SW 1271 (cell line): ENCODE measurements around the gene DENND4C.
"Not testable (repeated sequence)": the region's sequence is repeated elsewhere in the genome, so short reads cannot be mapped to it uniquely, and the experiment has no call there.

ENCODE experiments used
- DNase-seq, 2 experiments: peaks; one replicate each; lab custom pipeline; 2025; lab: John Stamatoyannopoulos, UW

Gene DENND4C

DNA sequence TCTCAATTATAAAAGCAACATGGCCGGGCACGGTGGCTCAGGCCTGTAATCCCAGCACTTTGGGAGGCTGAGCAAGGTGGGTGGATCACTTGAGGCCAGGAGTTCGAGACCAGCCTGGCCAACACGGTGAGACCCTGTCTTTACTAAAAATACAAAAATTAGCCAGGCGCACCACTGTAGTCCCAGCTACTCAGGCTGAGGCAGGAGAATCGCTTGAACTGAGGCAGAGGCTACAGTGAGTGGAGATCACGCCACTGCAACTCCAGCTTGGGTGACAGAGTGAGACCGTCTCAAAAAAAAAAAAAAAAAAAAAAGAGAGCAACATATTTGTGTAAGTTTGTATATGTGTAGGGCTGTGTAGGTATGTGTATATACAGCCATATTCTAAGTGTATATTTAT is 142.1 kb downstream of the DENND4C start:
- no peak for DNase-seq

DNA sequence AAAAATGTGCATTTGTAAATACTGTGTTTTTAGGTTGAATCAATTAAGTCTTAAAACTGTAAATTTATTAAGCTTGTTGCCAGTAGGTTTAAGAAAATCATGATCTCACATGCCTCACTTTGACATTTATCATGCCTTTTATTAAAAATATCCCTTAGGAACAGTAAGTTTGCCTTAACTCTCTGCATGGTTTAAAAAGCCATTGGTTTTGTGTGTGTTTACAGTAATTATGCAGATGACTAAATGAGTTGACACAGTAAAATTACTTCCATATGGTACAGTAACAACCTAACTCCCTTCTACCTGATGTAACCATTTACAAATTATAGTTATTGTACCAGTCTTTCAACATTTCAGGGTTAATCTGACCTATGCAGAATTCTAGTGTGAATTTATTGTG is 143.0 kb downstream of the DENND4C start:
- no peak for DNase-seq

GRCh38 chr9:19375538-19375937 is 145.0 kb downstream of the DENND4C start:
- DNase-seq: peak in 1 of 2 experiments; percentile 14

DNA sequence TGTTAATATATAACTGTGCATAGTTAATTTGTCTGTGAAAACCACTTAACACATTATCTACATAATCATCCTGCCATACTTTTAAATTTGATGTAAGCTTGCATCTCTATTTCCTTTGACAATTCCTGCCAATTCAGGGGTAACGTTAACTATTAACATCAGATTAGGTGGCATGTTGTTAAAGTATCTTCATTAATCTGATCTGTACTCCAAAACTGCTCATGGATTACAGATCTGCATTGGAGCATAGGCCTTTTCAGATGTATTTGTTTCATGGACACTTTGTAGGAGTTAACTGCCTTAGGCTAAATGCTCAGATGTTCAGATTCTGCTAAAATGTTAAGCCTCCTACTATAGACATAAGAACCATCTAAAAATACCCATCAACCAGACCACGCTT is 146.4 kb downstream of the DENND4C start:
- no peak for DNase-seq

GRCh38 chr9:19378164-19378563 is 147.7 kb downstream of the DENND4C start:
- DNase-seq: no peak

DNA sequence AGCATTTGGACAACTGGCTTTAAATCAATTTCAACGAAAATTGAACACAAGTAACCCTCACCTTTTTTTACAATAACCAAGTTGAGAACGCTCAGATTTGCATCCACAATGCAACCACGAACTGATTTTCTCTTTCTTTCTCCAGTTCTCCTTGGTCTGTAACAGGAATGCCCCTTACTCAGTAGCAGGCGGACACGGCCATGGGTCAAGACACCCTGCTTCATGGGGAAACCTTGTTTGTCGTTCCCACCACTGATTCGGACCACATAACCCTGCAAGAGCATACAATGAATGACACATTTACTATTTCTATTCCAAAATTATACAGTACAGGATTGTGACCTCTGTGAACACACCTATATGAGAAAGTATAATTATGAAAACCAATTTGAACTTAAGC is 148.2 kb downstream of the DENND4C start:
- no peak for DNase-seq

- DNase-seq: no peak
Observed at GRCh38 chr9:19379283-19379682, 148.8 kb downstream of the DENND4C start.

DNA sequence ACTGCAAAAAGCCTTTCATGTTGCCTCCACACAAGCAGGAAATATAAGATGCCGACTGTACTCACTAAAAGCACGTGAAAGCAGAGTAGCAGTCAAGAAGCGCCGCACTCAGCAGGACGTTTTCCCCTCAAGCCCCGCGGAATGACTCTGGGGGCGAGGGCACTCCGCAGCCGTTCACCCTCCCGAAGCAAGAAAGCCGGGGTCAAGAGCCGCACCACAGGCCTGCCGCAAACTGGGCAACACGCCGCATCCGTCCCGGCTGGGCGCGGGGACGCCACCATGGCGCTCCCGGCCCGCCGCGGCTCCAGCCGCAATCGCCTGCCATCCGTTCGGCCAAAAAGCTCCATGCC is 149.2 kb downstream of the DENND4C start:
- DNase-seq: no peak

DNA sequence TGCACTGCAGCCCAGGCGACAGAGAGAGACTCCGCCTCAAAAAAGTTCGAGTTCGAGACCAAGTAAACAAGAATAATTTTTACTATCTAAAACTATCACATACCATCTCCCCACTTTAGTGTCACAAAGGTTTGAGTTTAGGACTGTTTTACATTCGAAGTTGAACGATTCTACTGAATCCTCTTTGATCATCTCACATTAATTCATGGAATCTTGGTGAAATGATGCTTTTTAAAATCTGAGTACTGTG is 150.3 kb downstream of the DENND4C start:
- DNase-seq: no peak

DNA sequence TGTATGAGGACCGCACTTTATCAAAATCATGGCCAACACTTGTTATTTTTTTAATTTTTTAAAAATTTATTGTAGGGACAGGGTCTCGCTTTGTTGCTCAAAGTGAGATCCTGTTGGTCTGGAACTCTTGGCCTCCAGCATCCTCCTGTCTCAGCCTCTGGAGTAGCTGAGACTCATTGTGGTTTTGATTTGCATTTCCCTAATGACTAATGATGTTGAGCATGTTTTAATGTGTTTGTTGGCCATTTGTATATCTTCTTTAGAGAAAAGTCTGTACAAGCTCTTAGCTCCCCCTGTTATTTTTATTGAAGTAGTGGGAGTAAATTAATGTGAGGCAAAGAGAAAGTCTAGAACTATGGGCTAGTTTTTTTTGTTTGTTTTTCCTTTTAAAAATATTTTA is 151.2 kb downstream of the DENND4C start:
- DNase-seq: no peak

- not testable (repeated sequence) for DNase-seq
Observed at GRCh38 chr9:19385212-19385611, 154.7 kb downstream of the DENND4C start.

DNA sequence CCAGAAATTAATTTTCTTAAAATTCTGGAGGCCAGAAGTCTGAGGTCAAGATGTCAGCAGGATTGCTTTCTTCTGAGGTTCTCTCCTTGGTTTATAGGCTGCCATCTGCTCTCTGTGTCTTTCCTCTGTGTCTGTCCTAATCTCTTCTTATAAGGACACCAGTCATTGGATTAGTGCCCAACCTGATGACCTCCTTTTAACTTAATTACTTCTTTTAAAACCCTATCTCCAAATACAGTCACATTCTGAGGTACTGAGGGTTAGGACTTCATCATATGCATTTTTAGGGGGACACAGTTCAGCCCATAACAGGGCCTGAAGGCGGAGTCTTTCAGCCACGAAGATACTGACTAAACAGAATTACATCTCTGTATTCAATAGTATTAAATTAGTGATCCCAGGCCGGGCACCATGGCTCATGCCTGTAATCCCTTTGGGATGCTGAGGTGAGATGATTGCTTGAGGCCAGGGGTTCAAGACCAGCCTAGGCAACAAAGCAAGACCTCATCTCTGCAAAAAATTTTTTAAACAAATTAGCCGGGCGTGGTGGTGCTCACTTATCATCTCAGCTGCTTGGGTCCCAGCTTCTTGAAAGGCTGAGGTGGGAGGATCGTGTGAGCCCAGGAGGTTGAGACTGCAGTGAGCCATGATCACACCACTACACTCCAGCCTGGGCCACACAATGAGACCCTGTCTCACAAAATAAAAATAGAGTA is 155.5 kb downstream of the DENND4C start:
- no peak for DNase-seq

- no peak for DNase-seq
Observed at GRCh38 chr9:19386502-19387044, 156.1 kb downstream of the DENND4C start.

DNA sequence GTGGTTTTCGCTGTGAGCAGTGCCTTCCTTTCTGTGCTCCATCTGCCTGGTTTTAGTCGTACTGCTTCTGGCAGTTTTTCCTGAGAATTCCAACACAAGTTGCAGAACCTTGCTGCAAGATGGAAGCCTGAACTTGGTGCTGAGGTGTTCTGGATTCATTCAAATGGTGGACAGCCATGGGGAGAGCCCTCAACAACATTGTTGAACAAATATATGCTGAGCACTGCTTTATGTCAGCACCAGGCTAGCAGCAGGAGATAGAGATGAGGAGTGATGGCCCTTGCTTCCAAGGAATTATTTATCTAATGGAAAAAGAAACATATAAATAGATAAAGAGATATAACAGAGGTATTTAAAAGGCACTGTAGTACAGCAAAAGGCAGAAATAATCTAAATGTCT is 156.8 kb downstream of the DENND4C start:
- no peak for DNase-seq

- DNase-seq: not testable (repeated sequence)
Observed at GRCh38 chr9:19389539-19389938, 159.0 kb downstream of the DENND4C start.

GRCh38 chr9:19397845-19398244 is 167.4 kb downstream of the DENND4C start:
- no peak for DNase-seq

DNA sequence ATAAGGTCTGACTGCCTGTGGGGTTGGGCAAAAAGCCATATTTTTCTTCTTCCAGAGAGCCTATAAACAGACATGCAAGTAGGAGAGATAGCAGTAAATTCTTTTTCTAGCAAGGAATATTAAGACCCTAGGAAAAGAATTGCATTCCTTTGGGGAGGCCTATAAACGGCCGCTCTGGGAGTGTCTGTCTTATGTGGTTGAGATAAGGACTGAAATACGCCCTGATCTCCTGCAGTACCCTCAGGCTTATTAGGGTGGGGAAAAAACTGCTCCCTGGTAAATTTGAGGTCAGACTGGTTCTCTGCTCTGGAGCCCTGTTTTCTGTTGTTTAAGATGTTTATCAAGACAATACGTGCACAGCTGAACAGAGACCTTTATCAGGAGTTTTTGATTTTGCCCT is 172.7 kb downstream of the DENND4C start:
- not testable (repeated sequence) for DNase-seq

GRCh38 chr9:19404283-19405075 is 174.0 kb downstream of the DENND4C start:
- DNase-seq: no peak

DNA sequence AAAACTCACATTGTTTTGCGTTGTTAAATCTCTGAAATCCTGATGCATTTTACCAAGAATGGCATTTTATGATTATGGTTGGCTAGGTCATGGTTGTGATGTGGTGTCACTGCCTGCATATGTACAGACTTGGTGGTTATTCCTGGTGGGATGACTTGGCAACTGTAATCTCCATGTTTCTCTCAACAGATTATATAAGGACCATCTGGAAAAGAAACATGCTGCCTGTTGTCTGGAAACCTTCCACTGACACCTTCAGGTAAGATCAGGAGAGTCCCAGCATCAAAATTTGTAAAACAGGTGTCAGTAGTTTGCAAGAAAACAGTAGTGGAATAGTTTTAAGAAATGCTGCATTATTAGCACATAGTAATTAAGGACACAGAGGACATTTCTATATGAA is 175.3 kb downstream of the DENND4C start:
- no peak for DNase-seq

GRCh38 chr9:19408316-19408692 is 177.8 kb downstream of the DENND4C start:
- no peak for DNase-seq

DNA sequence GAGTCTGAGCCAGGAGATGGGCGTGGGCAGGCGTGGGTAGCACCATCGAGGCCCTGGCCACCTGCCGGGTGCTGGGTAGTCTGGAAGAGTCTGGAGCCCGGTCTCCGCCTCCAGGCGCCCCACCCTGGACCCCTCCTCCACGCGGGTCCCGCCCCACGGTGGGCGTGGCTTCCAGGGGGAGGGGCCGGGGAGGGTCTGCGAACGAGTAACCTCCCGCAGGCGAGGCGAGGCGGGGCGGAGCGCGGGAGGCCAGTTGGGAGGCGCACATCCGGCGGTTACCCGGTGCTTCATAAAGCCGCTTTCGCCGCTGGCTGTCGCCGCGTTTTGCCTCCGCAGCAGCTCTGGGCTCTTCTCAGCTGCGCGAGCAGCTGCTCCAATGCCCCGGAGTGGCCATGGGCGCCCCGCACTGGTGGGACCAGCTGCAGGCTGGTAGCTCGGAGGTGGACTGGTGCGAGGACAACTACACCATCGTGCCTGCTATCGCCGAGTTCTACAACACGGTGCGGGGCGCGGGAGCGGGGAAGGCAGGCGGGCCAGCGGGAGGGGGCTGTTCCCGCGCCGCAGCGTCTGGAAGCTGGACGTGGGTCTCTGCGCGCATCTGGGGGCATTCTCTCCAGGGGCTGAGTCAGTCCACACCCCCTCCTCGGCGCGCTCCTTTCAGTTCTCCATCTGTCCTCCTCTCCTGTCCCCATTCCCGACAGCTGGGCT is 178.4 kb downstream of the DENND4C start, which contains the start of gene ACER2:
TSS of gene ACER2 (plus strand) at position 317 of the 708 bp plus-strand sequence. CDS start at position 393, 76 bp downstream.
- DNase-seq: peak; percentile 7 to 57

- peak in 1 of 2 experiments; percentile 2 for DNase-seq
Observed at GRCh38 chr9:19409401-19410194, 179.1 kb downstream of the DENND4C start.
